ENCODE data around the gene HBG1. TPM values are rescaled to one million over a fixed set of nuclear protein-coding genes. Genes with fewer than 3 reads are reported as not detected.

Gene HBG1
- total and polyA plus RNA-seq, 10 of the 15 experiments (the other 5 are each of a cell fraction or from before 2014, with no cell fraction given): 0.84 to 2.3 (median 1.9) TPM; not detected in 5

GRCh38 chr11:5231111-5231510 is 18.5 kb downstream of the HBG1 start:
- CTCF ChIA-PET: no interaction called here

More at GRCh38 chr11:5231111-5231510, 18.5 kb downstream of the HBG1 start:
- Histone ChIP-seq H3K9ac (ENCODE audit: control insufficient read depth, insufficient read depth, low read length) (no peak overlapping the region), H3K79me2 (ENCODE audit: control insufficient read depth, insufficient read depth, low read length) (no peaks in the 10 kb centered on the region), H3K36me3 (ENCODE audit: control insufficient read depth in 2 of 2, insufficient read depth in 2 of 2, low read length in 1 of 2) (no peaks in the 10 kb centered on the region), H4K20me1 (ENCODE audit: control insufficient read depth, insufficient read depth) (no peaks in the 10 kb centered on the region), H3K9me3 (replicated peaks; ENCODE audit: control insufficient read depth, insufficient read depth, low read length) (no peaks in the 10 kb centered on the region), H2AFZ (ENCODE audit: control insufficient read depth, low read depth, low read length) (no peak overlapping the region), H3K4me3 (no peak overlapping the region), H3K4me2 (ENCODE audit: control insufficient read depth, insufficient read depth) (no peak overlapping the region), H3K4me1 (ENCODE audit: control insufficient read depth, insufficient read depth, low read length) (no peaks in the 10 kb centered on the region; the same call in 1 of the 2 replicates), H3K27me3 (replicated peaks in 1 of 2; ENCODE audit: control insufficient read depth in 2 of 2, insufficient read depth in 2 of 2, low read length in 1 of 2) (no peaks in the 10 kb centered on the region), H3K27ac (ENCODE audit: control insufficient read depth, insufficient read depth) (no peak overlapping the region)
- ChIA-PET POLR2A (no interaction called here), RAD21 (ENCODE audit: unreplicated experiment) (no interaction called here), SMC1A (ENCODE audit: uncharacterized antibody, unreplicated experiment) (no interaction called here)
- DNase-seq (ENCODE audit: low read depth, low spot score): no peak
- WGBS (ENCODE audit: insufficient coverage, insufficient replicate concordance, low lambda C conversion rate, missing lambda C conversion rate): 76% methylated on average over 2 of the region's 2 CpGs
- no TSS peak for BruUV-seq (replicated peaks)
- FAIRE-seq: no peak
- ATAC-seq: no peak
- intact Hi-C loops (cut with micrococcal nuclease; ENCODE audit: unreplicated experiment): no loop called here
- in situ Hi-C loops (cut with MboI): no loop called here
- TF ChIP-seq STAT1 (conservative IDR thresholded peaks at IDR 0.05) (no peak), CBX5 (IDR thresholded peaks at IDR 0.05; ENCODE audit: low read depth) (no peak), SIN3A (IDR thresholded peaks at IDR 0.05; ENCODE audit: low read depth, low read length) (no peak), ZNF592 (IDR thresholded peaks at IDR 0.05) (no peak), ZNF24 (IDR thresholded peaks at IDR 0.05) (no peak), CEBPZ (IDR thresholded peaks at IDR 0.05; ENCODE audit: low read depth, low read length) (no peak), RAD21 (IDR thresholded peaks at IDR 0.05; ENCODE audit: insufficient read depth, low read depth, low read length) (no peak), MLLT1 (IDR thresholded peaks at IDR 0.05) (no peak), IKZF1 (conservative IDR thresholded peaks at IDR 0.05) (no peak), MYB (IDR thresholded peaks at IDR 0.05; ENCODE audit: borderline replicate concordance, low read depth, low read length) (no peak), PBX3 (IDR thresholded peaks at IDR 0.05; ENCODE audit: insufficient replicate concordance, low read depth, low read length) (no peak), GATAD2B (conservative IDR thresholded peaks at IDR 0.05; ENCODE audit: low read depth) (no peak), TAF1 (IDR thresholded peaks at IDR 0.05; ENCODE audit: borderline replicate concordance, low read depth, low read length) (no peak), HCFC1 (IDR thresholded peaks at IDR 0.05; ENCODE audit: low read length) (no peak), NFIC (IDR thresholded peaks at IDR 0.05; ENCODE audit: low read depth, low read length) (no peak)

All from GM12878 (cell line).